NCI-H1436 (cell line): ENCODE measurements around the gene DNER.

Experiments
- DNase-seq: peaks from one replicate; lab custom pipeline; 2025; lab: John Stamatoyannopoulos, UW

Gene DNER

GRCh38 chr2:229669841-229670240, 44.5 kb downstream of the DNER start:
- DNase-seq, result no peak

GRCh38 chr2:229666811-229667210, 47.5 kb downstream of the DNER start:
- no peak for DNase-seq

- no peak for DNase-seq
These were observed 49.2 kb downstream of the DNER start for GRCh38 chr2:229665158-229665557.

DNA sequence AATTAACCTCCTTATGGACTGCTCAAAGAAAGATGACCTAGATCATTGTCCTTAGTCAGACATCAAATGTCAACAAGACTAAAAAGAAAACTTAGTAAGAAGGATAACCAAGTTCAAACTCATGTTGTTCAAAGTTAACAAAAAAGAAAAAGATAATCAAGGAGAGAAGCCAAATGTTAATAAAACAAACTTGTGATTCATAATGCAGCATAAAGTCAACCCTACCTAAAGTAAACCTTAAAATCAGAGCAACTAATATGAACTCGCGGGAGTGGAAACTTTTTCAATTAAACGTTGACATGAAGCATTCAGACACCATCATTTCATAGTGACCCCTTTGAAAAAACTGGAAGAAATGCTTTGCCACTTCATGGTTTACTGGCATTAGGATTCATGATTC, 52.9 kb downstream of the DNER start:
- DNase-seq, result no peak

GRCh38 chr2:229660951-229661350, 53.4 kb downstream of the DNER start:
- no peak for DNase-seq

GRCh38 chr2:229660391-229660790, 54.0 kb downstream of the DNER start:
- no peak for DNase-seq

GRCh38 chr2:229658004-229658403, 56.4 kb downstream of the DNER start:
- DNase-seq, result no peak

GRCh38 chr2:229654437-229654836, 59.9 kb downstream of the DNER start:
- DNase-seq, result no peak

- DNase-seq, result no peak
These were observed 60.8 kb downstream of the DNER start for GRCh38 chr2:229653531-229653930.

- DNase-seq, result no peak
These were observed 61.6 kb downstream of the DNER start for GRCh38 chr2:229652796-229653195.

DNA sequence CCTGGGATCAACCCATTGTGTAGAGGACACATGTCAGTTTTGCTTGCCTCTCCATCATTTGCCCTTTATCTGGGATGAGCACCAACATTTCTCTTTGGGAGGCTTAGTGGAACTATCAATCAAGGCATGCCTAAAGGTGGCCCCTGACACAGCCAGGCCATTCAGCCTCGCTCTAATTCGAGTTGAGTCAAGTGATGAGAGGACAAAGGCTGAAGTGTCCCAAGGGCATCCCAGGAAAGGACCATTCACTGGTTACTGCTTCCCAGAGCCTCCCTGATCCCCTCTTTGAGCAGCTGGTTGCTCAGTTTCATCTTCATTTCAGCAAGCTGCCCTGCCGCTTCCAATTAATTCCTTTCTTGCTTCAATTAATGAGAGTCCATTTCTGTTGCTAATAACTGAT, 63.5 kb downstream of the DNER start:
- no peak for DNase-seq

DNA sequence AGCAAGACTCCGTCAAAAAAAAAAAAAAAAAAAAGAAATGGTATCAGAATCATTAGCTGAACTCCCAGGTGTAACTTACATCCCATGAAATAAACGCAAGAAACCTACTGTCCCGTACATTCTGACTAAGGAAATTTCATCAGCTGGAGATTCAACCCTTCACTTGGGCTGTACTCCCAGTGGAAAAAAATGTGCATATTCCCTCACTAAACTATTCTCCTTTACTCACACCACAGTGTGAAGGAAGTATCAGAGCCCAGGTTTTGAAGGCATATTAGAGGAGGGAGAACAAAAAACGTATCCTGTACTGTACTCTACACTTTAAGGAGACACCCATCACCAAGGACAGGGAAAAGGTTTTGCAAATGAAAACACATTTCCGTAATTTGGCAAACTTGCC, 64.3 kb downstream of the DNER start:
- no peak for DNase-seq

DNA sequence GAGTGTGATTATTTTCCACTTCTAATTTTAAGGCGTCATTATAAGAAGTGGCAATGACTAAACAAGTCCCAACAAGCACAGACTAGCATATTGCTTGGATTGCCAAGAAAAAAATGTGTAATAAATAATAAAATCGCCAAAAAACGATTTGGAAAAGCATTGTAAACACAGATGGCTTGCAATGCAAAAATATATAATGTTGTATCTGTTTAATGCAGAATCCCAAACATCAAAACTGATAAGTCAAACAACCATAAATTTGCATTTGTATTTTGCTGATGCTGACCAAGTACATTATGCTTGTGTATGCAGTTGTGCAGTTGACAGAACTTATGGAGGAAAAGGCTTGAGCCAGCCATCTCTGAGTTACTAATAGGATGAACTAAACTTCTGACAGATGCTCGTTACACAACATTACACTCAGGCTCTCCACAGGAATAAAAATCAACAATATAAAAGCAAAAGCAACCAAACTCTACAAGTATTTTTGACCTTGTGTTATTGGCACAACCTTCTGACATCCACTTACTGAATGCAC, 68.1 kb downstream of the DNER start:
- peak; percentile 29 for DNase-seq

DNA sequence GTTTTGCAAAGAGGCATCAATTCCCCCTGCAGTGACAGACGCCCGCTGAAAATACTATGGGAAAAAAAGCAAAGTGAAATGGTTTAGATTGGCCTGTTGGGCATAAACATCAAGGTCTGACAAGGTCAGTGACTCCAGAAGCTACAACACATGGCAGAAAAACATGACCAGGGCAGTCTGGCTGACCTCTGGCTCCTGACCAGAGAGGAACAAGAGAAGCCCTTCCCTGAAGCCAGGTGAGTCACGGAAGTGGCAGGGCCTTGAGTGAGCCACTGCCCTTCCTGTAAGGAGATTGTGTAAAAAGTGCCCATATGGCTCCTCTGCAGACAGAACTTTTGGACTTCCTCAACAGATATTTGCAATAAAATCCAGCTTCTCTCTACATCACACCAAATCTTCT, 72.0 kb downstream of the DNER start:
- no peak for DNase-seq

DNA sequence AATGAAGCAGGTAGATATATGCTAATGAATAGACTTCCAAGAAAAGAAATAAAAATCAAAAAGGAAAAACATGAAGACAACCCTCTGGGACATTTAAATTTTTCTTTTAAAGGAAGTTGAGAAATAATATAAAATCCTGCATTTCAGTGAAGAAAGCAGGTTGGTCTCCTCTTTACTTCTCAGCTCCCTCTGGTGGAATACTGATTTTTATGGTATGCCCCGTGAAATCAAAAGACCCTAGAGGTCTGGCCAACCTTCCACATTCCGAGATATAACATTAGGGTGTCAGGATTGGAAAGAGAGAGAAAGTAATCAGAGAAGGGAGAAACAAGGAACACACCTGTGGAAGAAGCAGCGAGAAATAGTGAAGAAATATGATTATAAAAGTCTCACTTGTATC, 72.7 kb downstream of the DNER start:
- no peak for DNase-seq

DNA sequence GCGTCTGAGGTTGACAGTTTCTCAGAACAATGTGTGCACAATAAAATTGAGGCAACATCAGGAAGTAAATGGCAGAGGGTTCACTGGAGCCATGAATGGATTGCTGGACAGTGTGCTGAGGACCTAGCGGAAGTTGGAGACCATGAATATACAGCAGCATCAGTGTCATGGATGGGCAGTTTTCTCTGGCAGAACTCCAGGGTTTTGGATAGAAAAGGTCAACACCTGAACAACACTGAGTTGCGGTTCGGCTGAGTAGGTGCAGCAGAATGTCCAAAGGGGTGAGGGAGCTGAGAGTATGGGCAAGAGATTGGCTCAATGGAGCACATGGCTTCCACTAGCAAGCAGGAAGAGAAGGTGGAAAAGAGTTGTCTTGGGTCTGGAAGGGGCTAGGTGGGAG, 73.7 kb downstream of the DNER start:
- DNase-seq, result no peak

DNA sequence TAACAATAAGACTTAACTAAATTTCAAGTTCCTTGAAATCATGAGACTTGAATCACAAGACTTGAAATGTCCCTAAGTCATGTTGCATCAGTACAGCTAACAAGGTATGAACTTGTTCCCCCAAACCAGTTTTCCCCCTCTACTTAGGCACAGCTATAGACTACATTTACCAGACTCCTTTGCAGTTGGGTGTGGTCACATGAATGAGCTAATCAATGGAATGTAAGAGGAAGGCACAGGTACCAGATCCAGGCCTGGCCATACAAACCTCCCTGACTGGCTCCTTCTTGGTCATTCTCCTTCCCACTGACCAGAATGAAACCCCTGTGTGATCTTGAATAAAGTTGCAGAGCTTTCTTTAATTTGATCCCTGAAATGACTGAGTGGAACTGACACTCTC, 77.8 kb downstream of the DNER start:
- no peak for DNase-seq

GRCh38 chr2:229635371-229635680, 79.0 kb downstream of the DNER start:
- DNase-seq, result no peak

DNA sequence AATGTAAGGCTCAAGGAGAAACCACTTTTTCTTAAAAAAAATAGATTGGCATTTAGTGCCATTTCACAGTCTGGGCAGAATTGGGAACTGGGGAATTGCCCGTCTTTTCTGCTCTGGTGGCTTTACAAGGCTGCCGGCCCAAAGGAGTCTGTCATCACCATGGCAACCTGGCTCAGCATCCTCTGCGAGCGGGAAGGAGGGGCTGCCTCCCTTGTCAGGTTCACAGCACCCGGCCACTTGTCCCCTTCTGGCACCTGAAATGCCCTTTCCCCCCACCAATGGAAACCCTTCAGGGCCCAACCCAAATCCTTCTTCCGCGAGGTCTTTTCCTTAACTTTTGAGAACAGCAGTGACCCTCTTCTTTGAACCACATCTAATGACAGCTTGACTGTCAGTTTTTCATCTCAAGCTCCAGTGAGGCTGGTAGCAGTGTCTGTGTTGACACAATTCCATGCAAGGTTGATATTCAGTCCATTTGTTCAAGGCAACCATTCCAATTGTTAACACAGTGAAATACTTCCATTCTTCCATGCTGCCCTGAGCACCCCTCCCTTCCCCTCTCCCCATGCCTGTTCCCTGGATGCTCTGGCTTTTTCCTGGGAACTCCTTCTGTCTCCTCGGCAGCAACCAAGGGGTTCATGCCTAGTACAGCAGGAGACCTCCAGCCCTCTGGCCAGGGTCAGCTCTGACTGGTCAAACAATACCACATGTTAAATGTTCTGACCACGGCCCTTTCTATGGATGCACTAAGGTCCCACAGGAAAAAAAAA, 79.6 kb downstream of the DNER start:
- no peak for DNase-seq

GRCh38 chr2:229633556-229633955, 80.8 kb downstream of the DNER start:
- DNase-seq, result no peak

GRCh38 chr2:229629039-229629438, 85.3 kb downstream of the DNER start:
- DNase-seq, result no peak

DNA sequence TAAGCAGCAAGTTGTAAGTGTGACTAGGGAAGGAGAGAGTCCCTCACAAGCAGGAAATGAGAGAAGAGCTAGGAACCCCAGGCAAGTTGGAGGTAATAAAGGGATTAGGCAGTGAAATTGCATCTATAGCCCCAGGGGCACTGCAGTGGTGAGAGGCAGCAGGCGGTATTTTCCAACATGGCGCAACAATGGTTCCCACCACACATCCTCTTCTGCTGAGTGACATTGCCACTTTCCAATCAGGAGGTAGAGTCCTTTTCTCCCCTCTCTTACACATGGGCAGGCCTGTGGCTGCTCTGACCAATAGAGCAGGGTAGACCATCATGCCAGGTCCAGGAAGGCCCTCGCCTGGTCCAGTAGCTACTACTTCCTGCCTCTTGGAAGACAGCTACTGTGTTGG, 86.6 kb downstream of the DNER start:
- no peak for DNase-seq

DNA sequence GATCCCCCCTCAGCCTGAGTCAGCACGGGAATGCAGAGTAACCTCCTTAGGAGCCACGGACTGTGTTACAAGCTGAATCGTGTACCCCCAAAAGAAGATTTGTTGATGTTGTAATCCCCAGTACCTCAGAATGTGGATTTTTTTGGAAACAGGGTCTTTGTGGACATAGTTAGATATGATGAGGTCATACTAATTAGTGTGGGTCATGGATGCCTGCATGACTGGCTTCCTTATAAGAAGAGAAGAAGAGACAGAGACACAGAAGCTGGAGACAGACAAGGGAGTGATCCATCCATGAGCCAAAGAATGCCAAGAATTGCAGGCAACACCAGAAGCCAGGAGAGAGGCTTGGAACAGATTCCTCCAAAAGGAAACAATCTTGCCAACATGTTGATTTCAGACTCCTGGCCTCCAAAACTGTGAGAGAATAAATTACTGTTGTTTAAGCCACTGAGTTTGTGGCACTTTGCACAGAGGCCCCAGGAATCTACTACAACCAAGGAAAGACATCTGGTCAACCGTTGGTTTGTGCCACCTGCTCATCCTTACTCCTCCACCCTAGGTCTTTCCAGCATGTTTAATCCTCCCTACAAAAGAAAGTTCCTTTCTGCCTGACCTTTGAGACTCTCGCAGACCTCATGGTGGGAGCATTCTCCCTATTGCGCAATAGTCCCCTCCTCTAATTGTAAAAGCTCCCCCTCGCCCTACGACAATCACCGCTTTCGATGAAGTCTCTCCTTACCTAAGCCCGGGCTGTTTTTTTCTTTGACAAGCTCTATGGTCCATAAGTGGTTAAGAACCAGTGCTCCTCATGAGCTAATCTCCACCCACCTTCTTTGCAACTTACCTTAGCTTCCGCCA, 91.6 kb downstream of the DNER start:
- DNase-seq, result no peak
